Peyer's patch (tissue), 4 donors: ENCODE results near the gene NFATC2IP. TPM values are rescaled to one million over a fixed set of nuclear protein-coding genes. Genes with fewer than 3 reads are reported as not detected.
A peak's percentile ranks its signal among the peaks of the same experiment; 100 is the strongest.

Experiments
- DNase-seq, 3 donors: peaks; one replicate each; pipeline ENCODE4 v3.0.0-alpha.2; 2017 to 2019
- H3K27ac ChIP-seq, 4 donors: fragments of 200-600 bp; sonication (generic); one replicate each; pipeline ENCODE4 v1.5.1; 2016 to 2019
- H3K27me3 ChIP-seq, 2 donors: fragments of 200-600 bp; sonication (generic); one replicate each; pipeline ENCODE4 v1.5.1; 2019
- H3K36me3 ChIP-seq, 3 donors: fragments of 200-600 bp; sonication (generic); one replicate each; pipeline ENCODE4 v1.5.1; 2016 to 2019
- H3K4me1 ChIP-seq, 4 donors: fragments of 200-600 bp; sonication (generic); one replicate each; pipeline ENCODE4 v1.5.1; 2016 to 2019
- H3K4me3 ChIP-seq, 4 donors: fragments of 200-600 bp; sonication (generic); 1 replicate in 3 of 4; 2 replicates in 1 of 4; pipeline ENCODE4 v1.5.1; 2016 to 2019; ENCODE audit warnings: mild to moderate bottlenecking in 1 of 4
- H3K9me3 ChIP-seq, 4 donors: fragments of 200-600 bp; sonication (generic); one replicate each; pipeline ENCODE4 v1.5.1; 2016 to 2019; ENCODE audit warnings: mild to moderate bottlenecking in 1 of 4
- POLR2A ChIP-seq, 2 donors: fragments of 450-650 bp; IDR thresholded peaks; one replicate each; pipeline ENCODE4 v1.5.1; 2017; ENCODE audit warnings: antibody characterized with exemption in 2 of 2, mild to moderate bottlenecking in 2 of 2, moderate library complexity in 2 of 2
- total RNA-seq, 4 donors: library from RNA; depleted of rRNA; stranded (reverse); fragments of >200 nt; gene quantifications; one replicate each; pipeline ENCODE4 v1.1.0, GENCODE V29; 2016
- TF ChIP-seq, protein P1 (sequence below), 6 experiments: fragments of 450-650 bp in 4 of 6; fragments of 200-600 bp in 2 of 6; sonication (generic) in 1 of 6; IDR thresholded peaks; one replicate each; pipeline ENCODE4 v1.5.1; 2017 to 2019; ENCODE audit warnings: antibody characterized with exemption in 6 of 6, mild to moderate bottlenecking in 3 of 6, moderate library complexity in 1 of 6

The NFATC2IP gene
- total RNA-seq, 4 donors from 2014 or later = 53.8 to 86.5 (median 79.6) TPM

DNA sequence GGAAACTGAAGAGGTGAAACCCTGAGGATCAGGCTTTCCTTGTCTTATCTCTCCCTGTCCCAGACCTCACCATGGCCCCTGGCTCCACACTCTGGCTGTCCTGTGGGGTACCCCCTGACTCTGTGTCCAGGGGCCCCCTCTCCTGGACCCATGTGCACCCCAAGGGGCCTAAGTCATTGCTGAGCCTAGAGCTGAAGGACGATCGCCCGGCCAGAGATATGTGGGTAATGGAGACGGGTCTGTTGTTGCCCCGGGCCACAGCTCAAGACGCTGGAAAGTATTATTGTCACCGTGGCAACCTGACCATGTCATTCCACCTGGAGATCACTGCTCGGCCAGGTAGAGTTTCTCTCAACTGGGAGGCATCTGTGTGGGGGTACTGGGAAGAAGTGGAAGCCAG lies 17.6 kb upstream of the NFATC2IP start:
- H3K27ac ChIP-seq = peak overlapping the region in 2 of 4 donors; percentile 74 to 82
- TF ChIP-seq, protein P1, sequence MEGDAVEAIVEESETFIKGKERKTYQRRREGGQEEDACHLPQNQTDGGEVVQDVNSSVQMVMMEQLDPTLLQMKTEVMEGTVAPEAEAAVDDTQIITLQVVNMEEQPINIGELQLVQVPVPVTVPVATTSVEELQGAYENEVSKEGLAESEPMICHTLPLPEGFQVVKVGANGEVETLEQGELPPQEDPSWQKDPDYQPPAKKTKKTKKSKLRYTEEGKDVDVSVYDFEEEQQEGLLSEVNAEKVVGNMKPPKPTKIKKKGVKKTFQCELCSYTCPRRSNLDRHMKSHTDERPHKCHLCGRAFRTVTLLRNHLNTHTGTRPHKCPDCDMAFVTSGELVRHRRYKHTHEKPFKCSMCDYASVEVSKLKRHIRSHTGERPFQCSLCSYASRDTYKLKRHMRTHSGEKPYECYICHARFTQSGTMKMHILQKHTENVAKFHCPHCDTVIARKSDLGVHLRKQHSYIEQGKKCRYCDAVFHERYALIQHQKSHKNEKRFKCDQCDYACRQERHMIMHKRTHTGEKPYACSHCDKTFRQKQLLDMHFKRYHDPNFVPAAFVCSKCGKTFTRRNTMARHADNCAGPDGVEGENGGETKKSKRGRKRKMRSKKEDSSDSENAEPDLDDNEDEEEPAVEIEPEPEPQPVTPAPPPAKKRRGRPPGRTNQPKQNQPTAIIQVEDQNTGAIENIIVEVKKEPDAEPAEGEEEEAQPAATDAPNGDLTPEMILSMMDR (IDR thresholded peaks at IDR 0.05) = no peak
- TF ChIP-seq POLR2A (IDR thresholded peaks at IDR 0.05) = no peak
- H3K4me3 ChIP-seq = peak overlapping the region in 2 of 4 donors; percentile 40 to 51
- no peaks in the 10 kb centered on the region for H3K27me3 ChIP-seq
- peaks cover 0 to 12% (median 4%) of the 10 kb centered on the region in 4 donors for H3K4me1 ChIP-seq
- H3K36me3 ChIP-seq = no peaks in the 10 kb centered on the region
- no peaks in the 10 kb centered on the region for H3K9me3 ChIP-seq
- no peak for DNase-seq

DNA sequence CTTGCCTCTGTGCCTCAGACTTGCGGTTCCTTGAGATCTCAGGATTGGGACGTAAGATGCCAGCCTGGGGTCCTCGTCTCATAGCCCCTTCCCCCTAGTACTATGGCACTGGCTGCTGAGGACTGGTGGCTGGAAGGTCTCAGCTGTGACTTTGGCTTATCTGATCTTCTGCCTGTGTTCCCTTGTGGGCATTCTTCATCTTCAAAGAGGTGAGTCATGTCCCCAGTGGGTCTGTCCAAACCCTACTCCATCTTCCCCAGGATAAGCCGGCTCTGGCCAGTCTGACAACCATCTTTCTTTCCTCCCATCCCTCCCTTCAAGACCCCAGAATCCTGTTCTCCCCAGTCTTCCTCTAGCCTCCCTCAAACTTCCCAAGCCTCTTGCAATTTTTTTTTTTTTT lies 15.4 kb upstream of the NFATC2IP start:
- TF ChIP-seq, protein P1 (IDR thresholded peaks at IDR 0.05) = no peak
- TF ChIP-seq POLR2A (IDR thresholded peaks at IDR 0.05) = no peak
- Histone ChIP-seq H3K27ac (no peak overlapping the region), H3K4me3 (no peak overlapping the region), H3K36me3 (no peaks in the 10 kb centered on the region), H3K4me1 (peaks cover 0 to 12% (median 4%) of the 10 kb centered on the region in 4 donors), H3K9me3 (no peaks in the 10 kb centered on the region), H3K27me3 (no peaks in the 10 kb centered on the region)
- no peak for DNase-seq

DNA sequence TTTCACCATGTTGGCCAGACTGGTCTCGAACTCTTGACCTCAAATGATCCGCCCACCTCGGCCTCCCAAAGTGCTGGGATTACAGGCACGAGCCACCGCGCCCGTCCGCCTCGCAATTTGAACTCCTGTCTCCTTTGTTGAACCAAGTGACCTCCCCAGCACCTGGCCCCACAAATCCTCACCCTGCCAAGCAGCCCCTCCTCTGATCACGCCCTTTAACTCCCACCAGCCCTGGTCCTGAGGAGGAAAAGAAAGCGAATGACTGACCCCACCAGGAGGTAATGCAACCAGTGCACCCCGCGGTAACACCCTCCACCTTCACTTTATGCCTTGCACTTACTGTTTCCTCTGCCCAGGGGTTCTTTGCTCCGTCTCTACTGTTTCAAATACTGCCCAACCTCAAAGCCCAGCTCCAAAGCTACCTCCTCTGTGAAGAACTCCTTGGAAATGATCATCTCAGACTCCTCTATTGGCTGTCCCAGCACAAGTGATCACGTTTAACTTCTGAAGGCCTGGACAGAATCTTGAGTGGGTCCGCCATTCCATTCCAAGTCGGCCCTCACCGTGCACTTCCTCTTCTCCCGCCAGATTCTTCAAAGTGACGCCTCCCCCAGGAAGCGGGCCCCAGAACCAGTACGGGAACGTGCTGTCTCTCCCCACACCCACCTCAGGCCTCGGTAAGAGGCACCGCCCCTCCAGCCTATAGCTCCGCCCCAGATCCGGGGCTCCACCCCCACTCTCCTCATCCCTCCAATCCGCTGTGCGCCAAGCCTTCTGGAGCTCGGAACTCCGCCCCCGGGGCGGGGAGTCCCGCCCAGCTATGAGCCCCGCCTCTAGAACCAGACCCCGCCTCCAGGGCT lies 14.6 kb upstream of the NFATC2IP start:
- Histone ChIP-seq H3K36me3 (no peaks in the 10 kb centered on the region), H3K4me3 (peak overlapping the region in 3 of 4 donors; percentile 8 to 37 (median 33)), H3K27ac (peak overlapping the region in 2 of 4 donors; percentile 13 to 38), H3K27me3 (no peaks in the 10 kb centered on the region), H3K9me3 (no peaks in the 10 kb centered on the region), H3K4me1 (peaks cover 0 to 12% (median 2%) of the 10 kb centered on the region in 4 donors)
- TF ChIP-seq POLR2A (IDR thresholded peaks at IDR 0.05) = no peak
- TF ChIP-seq, protein P1 (IDR thresholded peaks at IDR 0.05) = no peak
- peak; percentile 65 to 95 (median 93) for DNase-seq

DNA sequence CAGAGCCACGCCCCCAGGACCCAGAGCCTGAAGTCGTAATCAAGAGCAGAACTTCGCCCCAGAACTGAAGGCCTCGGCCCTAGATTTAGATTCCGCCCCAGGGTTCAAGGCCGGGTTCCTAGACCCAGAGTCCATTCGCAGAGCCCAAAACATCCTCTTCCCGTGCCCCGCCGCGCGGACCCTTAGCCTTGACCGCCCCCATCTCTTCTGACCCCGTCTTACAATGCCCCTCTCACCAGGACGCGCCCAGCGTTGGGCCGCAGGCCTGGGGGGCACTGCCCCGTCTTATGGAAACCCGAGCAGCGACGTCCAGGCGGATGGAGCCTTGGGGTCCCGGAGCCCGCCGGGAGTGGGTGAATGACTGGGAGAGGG lies 14.0 kb upstream of the NFATC2IP start:
- no peak for TF ChIP-seq POLR2A (IDR thresholded peaks at IDR 0.05)
- TF ChIP-seq, protein P1 (IDR thresholded peaks at IDR 0.05) = no peak
- peak overlapping the region in 1 of 4 donors; percentile 13 for H3K27ac ChIP-seq
- no peak overlapping the region for H3K4me3 ChIP-seq

DNA sequence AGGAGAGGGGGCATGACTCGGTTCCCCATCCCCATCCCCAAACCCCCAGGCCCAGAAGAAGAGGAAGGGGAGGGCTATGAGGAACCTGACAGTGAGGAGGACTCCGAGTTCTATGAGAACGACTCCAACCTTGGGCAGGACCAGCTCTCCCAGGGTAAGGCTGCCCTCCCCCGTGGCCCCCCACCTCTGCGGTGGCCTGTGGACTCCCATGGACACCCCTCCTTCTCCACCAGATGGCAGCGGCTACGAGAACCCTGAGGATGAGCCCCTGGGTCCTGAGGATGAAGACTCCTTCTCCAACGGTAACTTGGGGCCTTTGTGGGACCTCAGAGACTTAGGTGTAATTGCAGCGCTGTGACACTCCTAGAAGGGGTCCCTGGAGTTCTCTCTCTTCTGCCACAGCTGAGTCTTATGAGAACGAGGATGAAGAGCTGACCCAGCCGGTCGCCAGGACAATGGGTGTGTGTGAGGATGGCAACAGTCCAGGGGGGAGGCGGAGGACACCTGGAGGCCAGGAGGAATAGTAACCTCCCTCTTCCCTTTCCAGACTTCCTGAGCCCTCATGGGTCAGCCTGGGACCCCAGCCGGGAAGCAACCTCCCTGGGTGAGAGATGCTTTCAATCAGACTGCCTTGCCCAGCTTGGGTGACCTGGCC lies 13.4 kb upstream of the NFATC2IP start:
- TF ChIP-seq, protein P1 (IDR thresholded peaks at IDR 0.05) = no peak
- TF ChIP-seq POLR2A (IDR thresholded peaks at IDR 0.05) = no peak
- Histone ChIP-seq H3K4me1 (peaks cover 0 to 12% (median 0%) of the 10 kb centered on the region in 4 donors), H3K36me3 (no peaks in the 10 kb centered on the region), H3K9me3 (no peaks in the 10 kb centered on the region), H3K4me3 (no peak overlapping the region), H3K27ac (no peak overlapping the region), H3K27me3 (no peaks in the 10 kb centered on the region)
- DNase-seq = no peak

More for the DNA sequence above, 14.0 kb upstream of the NFATC2IP start:
- Histone ChIP-seq H3K4me1 (peaks cover 0 to 12% (median 0%) of the 10 kb centered on the region in 4 donors), H3K27me3 (no peaks in the 10 kb centered on the region), H3K36me3 (no peaks in the 10 kb centered on the region), H3K9me3 (no peaks in the 10 kb centered on the region)
- no peak for DNase-seq
